CD4-positive, alpha-beta T cell treated with Interferon alpha-2 for 1 hour (primary cell): Measurements from ENCODE around the gene WNT5A.

ENCODE experiments used
- DNase-seq, 2 donors: peaks; one replicate each; pipeline ENCODE4 v3.0.0-alpha.2; 2020 to 2022

Gene WNT5A

GRCh38 chr3:55486857-55487380 lies at the start of gene WNT5A:
TSS of gene WNT5A (minus strand) at chr3:55487306. CDS start at chr3:55486985, 321 bp downstream.
- no peak for DNase-seq

DNA sequence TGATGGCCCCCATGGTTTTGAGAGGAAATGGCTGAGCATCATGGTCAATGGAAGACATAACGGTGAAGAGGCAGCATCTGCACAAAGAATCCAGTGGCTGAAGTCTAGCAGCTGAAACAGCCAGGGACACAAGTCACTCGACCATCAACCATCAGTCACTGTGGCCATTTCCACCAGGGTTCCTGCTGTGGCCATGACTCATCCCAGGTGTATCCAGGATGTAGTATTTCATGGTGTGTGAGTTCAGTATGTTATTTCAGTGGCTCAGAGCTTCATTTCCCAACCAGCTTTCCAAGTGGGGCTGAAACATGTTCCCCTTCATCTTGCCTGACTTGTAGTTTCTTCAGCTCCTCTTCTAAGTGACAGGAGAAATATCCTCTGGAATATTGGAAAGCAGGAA lies 47.8 kb upstream of the WNT5A start:
- DNase-seq: no peak

GRCh38 chr3:55532806-55533205 lies 45.7 kb upstream of the WNT5A start:
- DNase-seq: no peak

DNA sequence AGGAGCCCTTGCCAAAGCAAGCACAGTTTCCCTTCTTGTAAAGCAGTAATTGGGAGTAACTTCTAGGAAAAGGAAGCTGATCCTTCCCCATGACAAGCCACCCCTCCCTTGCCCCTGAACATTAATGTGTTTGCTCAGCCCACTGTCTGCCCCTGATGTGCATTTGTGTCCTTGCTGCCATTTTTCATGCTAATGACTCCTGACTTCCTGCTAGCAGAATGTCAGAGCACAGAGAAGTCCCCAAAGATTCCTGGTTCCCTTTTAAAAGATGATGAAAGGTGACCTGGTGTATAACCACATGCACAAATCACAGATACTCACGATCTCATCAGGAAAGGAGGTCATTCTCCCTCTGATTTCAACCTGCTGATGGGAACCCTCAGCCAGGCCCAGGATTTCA lies 44.2 kb upstream of the WNT5A start:
- no peak for DNase-seq

DNA sequence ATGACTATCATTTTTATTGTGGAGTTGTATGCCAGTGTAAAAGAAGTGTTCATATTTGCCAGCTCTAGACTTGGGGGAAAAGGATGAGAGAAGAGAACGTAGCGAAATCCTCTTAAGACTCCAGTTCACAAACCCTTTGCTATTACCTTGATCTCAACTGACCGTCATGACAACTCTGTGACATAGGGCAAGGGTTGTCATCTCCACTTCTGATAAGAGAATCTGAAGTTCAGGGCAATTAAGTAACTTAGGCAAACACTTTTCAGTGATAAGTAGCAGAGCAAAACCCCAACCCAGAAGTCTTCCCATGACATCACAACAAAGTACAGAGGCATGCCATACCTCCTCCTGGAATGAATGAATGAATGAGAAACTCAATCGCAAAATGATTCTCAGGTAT lies 40.3 kb upstream of the WNT5A start:
- DNase-seq: no peak

GRCh38 chr3:55526332-55527030 lies 39.4 kb upstream of the WNT5A start:
- DNase-seq: no peak

GRCh38 chr3:55525436-55525835 lies 38.3 kb upstream of the WNT5A start:
- DNase-seq: no peak

DNA sequence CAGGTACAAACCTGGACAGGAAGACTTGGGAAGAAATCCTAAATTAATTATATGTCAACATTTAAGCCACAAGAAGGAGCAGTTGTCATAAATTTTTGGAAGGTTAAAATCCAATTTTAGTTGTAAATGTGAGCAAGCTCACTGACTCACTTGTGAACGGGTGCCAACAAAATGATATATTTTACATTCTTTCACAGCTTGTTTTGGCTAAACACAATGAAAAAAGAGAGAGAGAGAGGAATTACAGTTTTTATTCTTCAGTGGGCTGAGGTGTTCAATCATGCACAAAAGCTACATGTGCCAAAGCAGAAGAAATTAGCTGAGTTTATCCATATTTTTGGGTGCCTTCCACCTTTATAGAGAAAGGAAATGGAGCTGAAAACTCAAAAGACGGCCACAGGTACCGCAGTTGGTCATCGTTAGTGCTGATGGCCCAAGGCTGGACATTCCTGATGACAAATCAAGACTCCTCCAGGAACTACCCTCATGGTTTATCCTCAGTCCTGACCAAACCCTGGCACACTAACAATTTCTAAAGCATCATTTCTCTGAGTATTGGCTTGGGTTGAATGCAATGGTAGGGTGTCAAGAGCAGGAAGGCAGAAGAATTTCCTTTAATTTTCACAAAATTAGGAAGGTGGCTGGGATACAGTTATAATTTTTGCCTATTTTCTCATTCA lies 37.6 kb upstream of the WNT5A start:
- no peak for DNase-seq

- no peak for DNase-seq
These were observed 36.4 kb upstream of the WNT5A start for GRCh38 chr3:55523471-55523870.

GRCh38 chr3:55521738-55522421 lies 34.8 kb upstream of the WNT5A start:
- DNase-seq: no peak

DNA sequence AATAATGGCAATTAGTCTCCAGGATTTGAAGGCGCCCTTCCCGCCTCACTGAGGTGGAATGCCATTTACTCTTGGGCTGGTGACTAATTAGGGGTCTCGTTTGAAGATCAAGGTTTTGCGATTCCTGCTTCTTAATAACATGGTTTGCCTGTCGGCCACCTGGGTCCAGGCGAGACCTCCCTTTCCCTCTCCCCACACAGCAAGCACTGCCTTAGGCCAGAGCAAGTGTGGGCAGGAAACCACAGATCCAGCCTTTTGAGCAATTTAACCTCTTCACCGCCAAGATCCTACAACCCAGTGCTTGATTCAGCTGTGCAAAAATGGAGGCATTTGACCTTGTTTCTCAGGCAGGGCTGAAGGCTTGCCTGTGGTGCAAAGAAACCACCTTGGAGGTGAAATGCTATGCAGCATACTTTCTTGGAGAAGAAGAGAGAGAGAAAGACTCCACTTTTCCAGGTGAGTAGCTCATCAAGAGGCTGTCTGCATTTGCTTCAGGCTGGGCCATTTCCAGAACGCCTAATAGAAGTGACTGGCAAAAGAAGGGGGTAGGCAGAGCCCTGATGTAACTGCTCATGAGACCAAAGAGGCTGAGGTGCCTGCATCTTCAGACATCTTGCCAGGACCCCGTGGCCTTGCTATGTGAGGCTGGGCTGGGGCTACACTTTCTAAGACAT lies 34.1 kb upstream of the WNT5A start:
- DNase-seq: no peak

DNA sequence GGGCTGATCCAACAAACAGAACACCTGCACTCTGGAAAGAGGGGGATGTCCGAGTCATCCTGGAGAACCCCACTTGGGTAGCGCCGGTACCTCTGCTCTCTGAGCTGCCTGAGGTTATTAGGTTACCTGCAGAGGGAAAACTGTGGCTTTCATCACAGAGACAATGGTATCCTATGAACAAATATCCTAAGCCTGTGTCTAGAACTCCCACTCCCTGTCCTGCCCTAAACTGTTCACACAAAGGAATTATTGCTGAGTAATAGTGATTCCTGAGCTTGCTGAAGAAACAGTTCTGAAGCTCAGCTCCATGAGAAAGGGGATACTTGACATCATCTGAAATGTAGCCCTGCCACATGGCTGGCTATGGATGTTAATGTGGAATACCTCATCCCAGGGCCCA lies 31.9 kb upstream of the WNT5A start:
- no peak for DNase-seq

GRCh38 chr3:55518451-55518850 lies 31.3 kb upstream of the WNT5A start:
- no peak for DNase-seq

DNA sequence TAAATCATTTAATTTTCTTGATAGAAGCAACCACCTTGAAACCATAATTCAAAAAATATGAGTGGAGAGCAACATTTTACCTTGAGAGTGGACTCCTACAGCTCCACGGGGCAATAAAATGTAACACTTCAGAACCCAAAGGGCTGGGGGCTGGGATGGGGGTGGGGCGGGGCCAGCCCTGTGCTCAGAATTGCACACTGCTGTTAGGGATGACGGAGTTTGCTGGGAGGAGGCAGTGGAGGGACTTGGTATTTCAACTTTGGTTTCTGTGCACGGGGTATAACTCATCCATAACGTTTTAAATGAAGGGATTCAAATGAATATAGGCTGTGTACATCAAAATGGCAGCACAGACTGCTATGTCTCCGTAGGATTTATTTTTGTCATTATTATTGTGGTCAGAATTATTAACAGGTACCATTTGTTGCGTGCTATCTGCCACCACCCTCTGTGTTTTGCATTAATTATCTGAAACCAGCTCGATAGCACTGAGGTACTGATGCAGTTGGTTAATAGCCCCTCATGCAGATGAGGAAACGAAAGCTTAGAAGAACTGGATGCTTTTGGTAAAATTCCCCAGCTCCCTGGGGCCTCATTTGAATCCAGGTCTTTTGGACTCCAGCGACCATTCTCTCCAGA lies 29.4 kb upstream of the WNT5A start:
- DNase-seq: no peak

- no peak for DNase-seq
These were observed 28.6 kb upstream of the WNT5A start for GRCh38 chr3:55515550-55516246.

- no peak for DNase-seq
These were observed 27.9 kb upstream of the WNT5A start for GRCh38 chr3:55514962-55515361.

DNA sequence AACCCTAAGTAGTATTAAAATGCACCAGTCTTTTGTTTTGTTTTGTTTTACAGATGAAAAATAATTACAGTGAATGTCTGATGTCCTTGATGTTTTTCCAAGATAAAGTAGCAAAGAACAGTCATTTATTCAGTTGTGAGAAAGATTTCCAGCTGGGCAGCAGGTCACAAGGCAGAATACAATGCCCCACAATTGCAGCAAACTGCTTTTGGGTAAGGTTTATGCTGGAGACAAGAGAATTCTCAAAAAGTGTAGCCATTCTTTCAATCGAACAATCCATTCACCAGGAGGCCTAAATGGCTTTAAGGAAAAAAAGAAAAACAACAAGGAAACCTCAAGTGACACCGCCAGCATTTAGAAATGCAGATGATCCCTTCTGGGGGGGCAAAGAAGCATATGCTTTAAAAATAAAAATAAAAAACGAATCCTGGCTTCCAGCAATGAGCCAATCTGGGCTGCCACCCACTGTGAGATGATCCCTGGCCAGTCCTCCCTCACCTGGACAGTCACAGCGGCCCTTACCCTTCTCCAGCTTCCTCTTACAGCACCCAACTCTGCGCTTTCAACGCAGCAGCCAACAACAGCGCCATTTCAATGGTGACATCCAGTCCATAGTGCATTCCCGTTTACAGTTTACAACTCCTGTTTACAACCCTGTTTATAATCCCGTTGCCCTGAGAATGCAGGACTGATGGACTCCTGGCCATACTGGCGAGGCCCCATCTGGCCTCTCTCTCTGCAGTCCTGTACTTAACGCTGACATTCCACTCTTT lies 25.7 kb upstream of the WNT5A start:
- DNase-seq: no peak

- DNase-seq: no peak
These were observed 24.9 kb upstream of the WNT5A start for GRCh38 chr3:55511895-55512570.

GRCh38 chr3:55508335-55508734 lies 21.2 kb upstream of the WNT5A start:
- no peak for DNase-seq

- DNase-seq: no peak
These were observed 20.7 kb upstream of the WNT5A start for GRCh38 chr3:55507808-55508207.

GRCh38 chr3:55505776-55506175 lies 18.7 kb upstream of the WNT5A start:
- DNase-seq: no peak
